ENCODE results near the gene CAPN11.

CAPN11 gene

DNA sequence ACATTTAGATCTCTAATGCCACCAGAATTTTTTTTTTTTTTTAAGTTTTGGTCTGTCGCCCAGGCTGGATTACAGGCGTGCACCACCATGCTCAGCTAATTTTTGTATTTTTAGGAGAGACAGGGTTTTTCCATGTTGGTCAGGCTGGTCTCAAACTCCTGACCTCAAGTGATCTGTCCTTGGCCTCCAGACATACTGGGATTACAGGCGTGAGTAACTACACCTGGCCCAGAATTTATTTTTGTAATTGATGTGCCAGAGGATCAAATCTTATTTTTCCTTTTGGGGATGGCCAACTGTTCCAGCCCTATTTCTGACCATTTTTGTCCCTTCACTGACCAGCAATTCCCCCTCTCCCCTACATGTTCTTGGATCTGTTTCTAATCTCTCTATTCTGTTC is 40.1 kb downstream of the CAPN11 start:
- no peak overlapping the region for H3K4me3 ChIP-seq (ENCODE audit: control insufficient read depth, low read depth, low read length)
- DNase-seq (ENCODE audit: low read depth), result no peak
- TF ChIP-seq CTCF (conservative IDR thresholded peaks at IDR 0.05; ENCODE audit: control insufficient read depth, insufficient read depth, low read depth, low read length), result no peak

DNA sequence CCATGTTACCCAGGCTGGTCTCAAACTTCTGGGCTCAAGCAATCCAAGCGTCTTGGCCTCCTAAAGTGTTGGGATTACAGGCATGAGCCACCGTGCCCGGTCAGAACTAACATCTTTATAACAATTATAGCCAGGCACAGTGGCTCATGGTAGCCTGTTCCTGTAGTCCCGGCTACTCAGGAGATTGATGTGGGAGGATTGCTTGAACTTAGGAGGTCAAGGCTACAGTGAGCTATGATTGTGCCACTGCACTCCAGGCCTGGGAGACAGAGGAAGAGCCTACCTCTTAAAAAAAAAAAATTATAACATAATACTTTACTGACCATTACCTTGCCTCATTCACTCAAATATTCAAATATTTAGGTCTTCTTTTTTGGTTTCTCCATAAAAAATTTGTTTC is 41.3 kb downstream of the CAPN11 start:
- TF ChIP-seq CTCF (conservative IDR thresholded peaks at IDR 0.05; ENCODE audit: control insufficient read depth, insufficient read depth, low read depth, low read length), result no peak
- H3K4me3 ChIP-seq (ENCODE audit: control insufficient read depth, low read depth, low read length), result no peak overlapping the region
- no peak for DNase-seq (ENCODE audit: low read depth)

GRCh38 chr6:44201200-44201599 is 42.6 kb downstream of the CAPN11 start:
- no peak for TF ChIP-seq CTCF (conservative IDR thresholded peaks at IDR 0.05; ENCODE audit: control insufficient read depth, insufficient read depth, low read depth, low read length)
- DNase-seq (ENCODE audit: low read depth), result no peak
- H3K4me3 ChIP-seq (ENCODE audit: control insufficient read depth, low read depth, low read length), result no peak overlapping the region

- no peak for DNase-seq (ENCODE audit: low read depth)
- H3K4me3 ChIP-seq (ENCODE audit: control insufficient read depth, low read depth, low read length), result no peak overlapping the region
- TF ChIP-seq CTCF (conservative IDR thresholded peaks at IDR 0.05; ENCODE audit: control insufficient read depth, insufficient read depth, low read depth, low read length), result no peak
Observed at GRCh38 chr6:44201638-44202303, 43.2 kb downstream of the CAPN11 start.

DNA sequence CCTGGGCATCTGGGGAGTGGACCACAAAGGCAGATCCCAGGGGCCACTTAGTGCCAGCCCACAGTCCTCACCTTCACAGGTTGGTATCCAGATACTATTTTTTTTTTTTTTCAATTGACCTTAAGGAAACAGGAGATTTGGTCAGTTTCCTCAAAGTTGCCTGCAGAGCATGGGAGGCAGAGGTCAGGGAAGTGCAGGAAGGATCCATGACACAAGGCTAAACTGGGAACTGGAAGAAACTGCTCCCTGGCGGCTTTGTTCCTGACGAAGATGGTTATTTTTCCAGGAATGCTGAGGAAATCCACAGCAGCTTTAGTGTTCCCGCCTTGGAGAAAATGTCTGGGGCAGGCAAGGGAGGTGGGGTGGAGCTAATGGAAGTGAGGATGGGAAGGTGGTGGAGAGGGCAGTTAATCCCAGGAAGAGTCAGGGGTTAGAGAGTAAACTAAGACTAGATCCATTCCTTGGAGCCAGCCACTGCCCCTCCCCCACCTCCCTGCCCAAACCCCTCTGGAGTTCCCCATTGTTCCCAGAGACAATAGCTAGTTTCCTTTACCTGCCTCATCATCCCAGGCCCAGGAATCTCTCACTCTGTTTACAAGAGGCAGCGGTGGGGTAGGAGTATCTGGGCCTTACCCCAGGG is 43.8 kb downstream of the CAPN11 start:
- DNase-seq (ENCODE audit: low read depth), result no peak
- no peak overlapping the region for H3K4me3 ChIP-seq (ENCODE audit: control insufficient read depth, low read depth, low read length)
- no peak for TF ChIP-seq CTCF (conservative IDR thresholded peaks at IDR 0.05; ENCODE audit: control insufficient read depth, insufficient read depth, low read depth, low read length)

GRCh38 chr6:44202972-44203750 is 44.5 kb downstream of the CAPN11 start:
- no peak for DNase-seq (ENCODE audit: low read depth)
- no peak overlapping the region for H3K4me3 ChIP-seq (ENCODE audit: control insufficient read depth, low read depth, low read length)
- no peak for TF ChIP-seq CTCF (conservative IDR thresholded peaks at IDR 0.05; ENCODE audit: control insufficient read depth, insufficient read depth, low read depth, low read length)

Data from fibroblast of mammary gland (primary cell).